Inflammatory macrophage treated with lipopolysaccharide for 4 hours (primary cell): ENCODE data around the gene PAGR1.
"Not testable (repeated sequence)": the region's sequence is repeated elsewhere in the genome, so short reads cannot be mapped to it uniquely, and the experiment has no call there.

ENCODE experiments used
- DNase-seq: peaks from one replicate; pipeline ENCODE4 v3.0.0-alpha.2; 2020

The PAGR1 gene

GRCh38 chr16:29793153-29793552, 22.8 kb upstream of the PAGR1 start:
- DNase-seq, result not testable (repeated sequence)

GRCh38 chr16:29794231-29794710, 21.7 kb upstream of the PAGR1 start:
- no peak for DNase-seq

DNA sequence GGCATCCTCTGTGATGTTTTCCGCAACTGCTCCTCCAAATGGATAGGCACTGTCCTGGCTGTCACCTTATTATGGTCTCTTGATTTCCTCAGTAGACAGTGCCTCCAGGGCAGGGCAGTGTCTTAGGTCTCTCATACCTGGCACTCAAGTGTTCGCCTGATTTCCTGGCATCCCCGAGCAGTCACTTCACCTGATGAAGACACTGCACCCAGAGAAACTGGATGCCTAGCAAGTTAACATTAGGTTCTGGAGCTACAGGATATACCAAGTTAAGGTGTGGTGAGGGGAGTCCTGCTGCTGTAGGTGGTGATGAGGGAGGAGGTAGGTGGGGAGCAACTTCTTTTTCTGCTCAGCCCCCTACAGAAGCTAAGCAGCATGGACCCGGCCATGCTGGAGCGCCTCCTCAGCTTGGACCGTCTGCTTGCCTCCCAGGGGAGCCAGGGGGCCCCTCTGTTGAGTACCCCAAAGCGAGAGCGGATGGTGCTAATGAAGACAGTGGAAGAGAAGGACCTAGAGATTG, 13.5 kb upstream of the PAGR1 start:
- no peak for DNase-seq

- DNase-seq, result no peak
These were observed 11.9 kb upstream of the PAGR1 start for GRCh38 chr16:29804020-29804419.

DNA sequence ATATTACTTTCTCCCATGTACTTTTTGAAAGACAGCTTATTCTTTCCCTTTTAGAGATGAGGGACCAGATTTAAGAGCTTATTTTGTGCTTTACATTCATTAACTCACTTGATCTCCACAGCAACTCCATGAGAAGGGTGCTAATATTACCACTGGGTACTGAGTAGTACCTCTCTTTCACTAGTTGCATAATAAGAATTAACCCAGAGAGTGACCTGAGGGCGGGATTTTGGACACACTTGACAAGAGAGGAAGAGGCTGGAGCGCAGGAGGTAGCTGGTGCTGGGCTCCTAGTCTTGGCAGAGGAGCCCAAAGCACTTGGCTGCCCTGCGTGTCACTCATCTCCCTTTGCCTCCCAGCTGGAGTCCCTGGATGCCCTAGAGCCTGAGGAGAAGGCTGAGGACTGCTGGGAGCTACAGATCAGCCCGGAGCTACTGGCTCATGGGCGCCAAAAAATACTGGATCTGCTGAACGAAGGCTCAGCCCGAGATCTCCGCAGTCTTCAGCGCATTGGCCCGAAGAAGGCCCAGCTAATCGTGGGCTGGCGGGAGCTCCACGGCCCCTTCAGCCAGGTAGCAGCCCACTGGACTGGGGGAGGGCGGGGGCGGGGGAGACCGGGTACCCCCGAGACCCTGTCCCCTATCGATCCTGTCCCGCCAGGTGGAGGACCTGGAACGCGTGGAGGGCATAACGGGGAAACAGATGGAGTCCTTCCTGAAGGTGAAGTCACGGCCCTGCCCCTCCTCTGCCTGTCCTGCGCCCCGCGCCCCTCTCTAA, 11.3 kb upstream of the PAGR1 start:
- DNase-seq, result no peak

- peak; percentile 98 for DNase-seq
These were observed 10.5 kb upstream of the PAGR1 start for GRCh38 chr16:29805232-29806098.

GRCh38 chr16:29806099-29806579, 9.8 kb upstream of the PAGR1 start, which contains the start of gene MAZ:
TSS of gene MAZ (plus strand) at chr16:29806529. CDS start at chr16:29806702, 173 bp downstream.
- DNase-seq, result peak; percentile 53

DNA sequence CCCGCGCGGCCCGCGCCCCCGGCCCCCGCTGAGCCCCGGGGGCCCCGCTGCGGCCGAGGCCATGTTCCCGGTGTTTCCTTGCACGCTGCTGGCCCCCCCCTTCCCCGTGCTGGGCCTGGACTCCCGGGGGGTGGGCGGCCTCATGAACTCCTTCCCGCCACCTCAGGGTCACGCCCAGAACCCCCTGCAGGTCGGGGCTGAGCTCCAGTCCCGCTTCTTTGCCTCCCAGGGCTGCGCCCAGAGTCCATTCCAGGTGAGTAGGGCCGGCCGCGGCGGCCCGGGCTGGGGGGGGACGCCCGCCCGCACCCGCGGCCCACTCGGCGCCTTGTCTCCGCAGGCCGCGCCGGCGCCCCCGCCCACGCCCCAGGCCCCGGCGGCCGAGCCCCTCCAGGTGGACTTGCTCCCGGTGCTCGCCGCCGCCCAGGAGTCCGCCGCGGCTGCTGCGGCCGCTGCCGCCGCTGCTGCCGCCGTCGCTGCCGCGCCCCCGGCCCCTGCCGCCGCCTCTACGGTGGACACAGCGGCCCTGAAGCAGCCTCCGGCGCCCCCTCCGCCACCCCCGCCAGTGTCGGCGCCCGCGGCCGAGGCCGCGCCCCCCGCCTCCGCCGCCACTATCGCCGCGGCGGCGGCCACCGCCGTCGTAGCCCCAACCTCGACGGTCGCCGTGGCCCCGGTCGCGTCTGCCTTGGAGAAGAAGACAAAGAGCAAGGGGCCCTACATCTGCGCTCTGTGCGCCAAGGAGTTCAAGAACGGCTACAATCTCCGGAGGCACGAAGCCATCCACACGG, 9.1 kb upstream of the PAGR1 start:
- DNase-seq, result no peak

DNA sequence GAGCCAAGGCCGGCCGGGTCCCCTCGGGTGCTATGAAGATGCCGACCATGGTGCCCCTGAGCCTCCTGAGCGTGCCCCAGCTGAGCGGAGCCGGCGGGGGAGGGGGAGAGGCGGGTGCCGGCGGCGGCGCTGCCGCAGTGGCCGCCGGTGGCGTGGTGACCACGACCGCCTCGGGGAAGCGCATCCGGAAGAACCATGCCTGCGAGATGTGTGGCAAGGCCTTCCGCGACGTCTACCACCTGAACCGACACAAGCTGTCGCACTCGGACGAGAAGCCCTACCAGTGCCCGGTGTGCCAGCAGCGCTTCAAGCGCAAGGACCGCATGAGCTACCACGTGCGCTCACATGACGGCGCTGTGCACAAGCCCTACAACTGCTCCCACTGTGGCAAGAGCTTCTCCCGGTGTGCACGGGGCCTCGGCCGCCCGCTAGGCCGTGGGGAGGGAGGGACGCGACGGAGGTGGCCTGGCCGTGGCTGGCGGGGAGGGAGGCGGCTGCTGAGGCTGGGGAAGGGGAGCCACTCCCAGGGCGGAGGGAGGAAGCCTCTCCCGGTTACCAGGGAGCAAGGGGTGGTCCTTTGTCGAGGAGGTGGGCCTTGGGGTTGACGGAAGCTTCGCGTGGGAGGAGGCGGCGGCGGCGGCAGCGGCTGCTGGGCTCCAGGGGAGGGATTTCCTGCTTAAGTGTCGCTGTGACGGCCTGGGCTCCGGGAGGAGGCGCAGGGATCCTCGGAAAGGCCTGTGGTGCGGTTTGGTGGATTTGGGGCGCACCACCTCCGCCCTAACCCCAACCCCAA, 8.3 kb upstream of the PAGR1 start:
- DNase-seq, result peak; percentile 89

DNA sequence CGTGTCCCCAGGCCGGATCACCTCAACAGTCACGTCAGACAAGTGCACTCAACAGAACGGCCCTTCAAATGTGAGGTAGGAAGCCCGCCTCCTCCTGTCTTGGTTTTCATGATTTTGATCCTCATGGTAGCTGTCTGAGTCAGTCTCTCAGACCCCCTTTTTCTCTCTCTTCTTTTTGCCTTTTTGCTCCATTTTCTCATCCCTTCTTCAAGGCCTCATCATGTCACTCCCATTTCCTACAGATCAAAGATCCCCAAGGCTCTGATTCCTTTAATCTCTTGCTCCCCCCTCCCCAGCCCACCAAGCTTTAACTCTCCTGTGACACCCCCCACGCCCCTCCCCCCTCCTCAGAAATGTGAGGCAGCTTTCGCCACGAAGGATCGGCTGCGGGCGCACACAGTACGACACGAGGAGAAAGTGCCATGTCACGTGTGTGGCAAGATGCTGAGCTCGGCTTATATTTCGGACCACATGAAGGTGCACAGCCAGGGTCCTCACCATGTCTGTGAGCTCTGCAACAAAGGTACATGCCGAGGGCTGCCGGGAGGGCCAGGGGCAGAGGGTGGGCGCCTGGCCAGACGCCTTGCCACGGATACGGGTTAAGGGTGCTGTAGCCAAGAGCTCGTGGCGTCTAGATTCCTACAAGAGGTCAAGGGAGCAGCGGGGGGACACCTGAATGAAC, 7.6 kb upstream of the PAGR1 start:
- DNase-seq, result no peak

DNA sequence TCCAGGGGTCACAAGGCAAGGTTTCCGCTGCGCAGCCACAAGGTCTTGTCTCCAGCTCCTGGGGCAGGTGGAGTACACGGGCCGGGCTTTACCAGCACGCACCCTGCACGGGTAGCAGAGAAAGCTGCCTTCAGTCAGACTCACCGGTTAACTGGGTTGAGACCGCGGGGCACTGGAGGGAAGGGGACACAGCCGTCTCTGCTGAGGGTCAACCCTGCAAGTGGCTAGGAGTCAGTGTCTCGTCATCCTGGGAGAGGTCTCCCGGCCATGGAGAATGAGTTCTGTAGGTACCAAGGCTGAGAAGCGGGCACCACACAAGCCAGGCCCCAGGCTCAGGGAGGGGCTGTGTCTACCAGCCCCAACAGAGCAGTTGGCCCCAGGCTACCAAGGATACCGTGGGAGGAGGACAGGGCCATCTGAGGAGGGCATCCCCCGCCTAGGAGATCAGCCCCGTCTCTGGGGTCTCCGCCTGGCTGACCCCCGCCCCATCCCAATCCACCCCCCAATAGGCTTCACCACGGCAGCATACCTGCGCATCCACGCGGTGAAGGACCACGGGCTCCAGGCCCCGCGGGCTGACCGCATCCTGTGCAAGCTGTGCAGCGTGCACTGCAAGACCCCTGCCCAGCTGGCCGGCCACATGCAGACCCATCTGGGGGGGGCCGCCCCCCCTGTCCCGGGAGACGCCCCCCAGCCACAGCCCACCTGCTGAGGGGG, 6.8 kb upstream of the PAGR1 start:
- DNase-seq, result no peak

GRCh38 chr16:29809850-29810698, 5.9 kb upstream of the PAGR1 start:
- no peak for DNase-seq

DNA sequence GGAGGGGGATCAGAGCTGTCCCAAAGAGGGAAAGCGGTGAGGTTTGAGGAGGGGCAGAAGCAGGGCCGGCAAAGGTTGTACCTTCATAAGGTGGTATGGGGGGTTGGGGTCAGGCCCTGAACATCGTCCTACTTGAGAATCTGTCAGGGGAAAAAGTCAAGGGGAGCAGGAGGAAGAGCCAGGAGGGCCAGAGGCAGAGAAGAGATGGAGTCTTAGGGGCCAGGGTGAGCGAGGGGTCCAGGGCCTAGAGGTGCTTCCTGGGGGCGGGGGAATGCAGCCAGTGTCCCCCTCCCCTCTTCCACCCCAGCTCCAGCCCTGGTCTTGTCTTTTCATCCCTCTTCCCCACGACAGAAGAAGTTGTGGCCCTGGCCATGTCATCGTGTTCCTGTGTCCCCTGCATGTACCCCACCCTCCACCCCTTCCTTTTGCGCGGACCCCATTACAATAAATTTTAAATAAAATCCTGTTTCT, 5.2 kb upstream of the PAGR1 start:
- no peak for DNase-seq

DNA sequence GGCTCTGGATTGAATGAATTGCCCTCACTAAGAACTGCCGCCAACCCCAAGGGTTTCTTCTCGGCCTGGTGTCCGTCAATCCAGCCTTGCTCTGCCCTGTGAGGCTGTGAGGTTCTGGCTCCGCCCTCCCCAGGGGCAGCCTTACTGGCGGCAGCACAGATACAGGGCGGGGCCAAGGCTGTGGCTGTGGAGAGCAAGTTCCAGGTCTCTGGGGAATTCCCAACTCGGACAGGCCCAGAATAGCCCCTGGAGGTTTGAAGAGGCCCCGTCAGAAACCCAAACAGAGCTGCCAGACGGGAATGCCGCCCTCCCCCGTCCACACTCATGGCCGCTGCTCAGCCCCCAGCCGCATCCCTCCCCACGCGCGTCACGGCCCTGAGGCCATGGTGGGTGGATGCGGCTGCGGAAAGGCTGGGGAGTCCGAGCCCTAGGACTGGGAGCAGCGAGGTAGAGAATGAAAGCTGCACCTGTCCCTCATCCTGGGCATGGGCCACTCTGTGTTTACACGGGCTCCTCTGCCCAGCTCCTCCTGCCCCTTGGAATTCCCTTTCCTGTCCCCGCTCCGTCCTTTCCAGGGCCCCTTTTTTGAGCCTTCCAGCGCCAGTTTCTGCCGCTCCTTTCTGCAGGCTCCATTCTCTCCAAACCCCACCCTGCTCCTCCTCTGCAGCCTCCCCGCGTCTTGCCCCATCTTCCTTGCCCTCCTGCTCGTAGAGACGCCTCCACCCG, 4.6 kb upstream of the PAGR1 start:
- DNase-seq, result peak; percentile 92

GRCh38 chr16:29811896-29812665, 3.9 kb upstream of the PAGR1 start, which contains the start of gene PRRT2:
TSS of gene PRRT2 (plus strand) at chr16:29812193. CDS start at chr16:29813055, 862 bp downstream.
- DNase-seq, result no peak

GRCh38 chr16:29812754-29813643, 3.0 kb upstream of the PAGR1 start:
- DNase-seq, result no peak
